ENCODE results near the gene AOX1.
A peak's percentile ranks its signal among the peaks of the same experiment; 100 is the strongest.
"Not testable (repeated sequence)": the region's sequence is repeated elsewhere in the genome, so short reads cannot be mapped to it uniquely, and the experiment has no call there.

The AOX1 gene

GRCh38 chr2:200602584-200602983 is 16.8 kb downstream of the AOX1 start:
- FAIRE-seq = no peak
- DNase-seq (ENCODE audit: low spot score) = no peak

- DNase-seq (ENCODE audit: low spot score) (peak; percentile 70), FAIRE-seq (no peak)
Measured at GRCh38 chr2:200603972-200604371, 18.2 kb downstream of the AOX1 start.

GRCh38 chr2:200604571-200605255 is 18.9 kb downstream of the AOX1 start:
- FAIRE-seq (no peak), DNase-seq (ENCODE audit: low spot score) (no peak)

- DNase-seq (ENCODE audit: low spot score) (no peak), FAIRE-seq (no peak)
Measured at GRCh38 chr2:200608341-200609027, 22.7 kb downstream of the AOX1 start.

- DNase-seq (ENCODE audit: low spot score) (peak; percentile 75), FAIRE-seq (peak; percentile 89)
Measured at GRCh38 chr2:200609028-200609614, 23.3 kb downstream of the AOX1 start.

- FAIRE-seq; DNase-seq (ENCODE audit: low spot score): not testable (repeated sequence)
Measured at GRCh38 chr2:200610217-200610616, 24.4 kb downstream of the AOX1 start.

GRCh38 chr2:200613692-200614091 is 27.9 kb downstream of the AOX1 start:
- FAIRE-seq (no peak), DNase-seq (ENCODE audit: low spot score) (no peak)

- DNase-seq (ENCODE audit: low spot score) = no peak
- FAIRE-seq = no peak
Measured at GRCh38 chr2:200614249-200614648, 28.4 kb downstream of the AOX1 start.

- DNase-seq (ENCODE audit: low spot score) (peak; percentile 85), FAIRE-seq (peak; percentile 92)
Measured at GRCh38 chr2:200615247-200615646, 29.4 kb downstream of the AOX1 start.

- FAIRE-seq = peak; percentile 28
- peak; percentile 43 for DNase-seq (ENCODE audit: low spot score)
Measured at GRCh38 chr2:200616193-200616592, 30.4 kb downstream of the AOX1 start.

- DNase-seq (ENCODE audit: low spot score) (no peak), FAIRE-seq (no peak)
Measured at GRCh38 chr2:200616656-200617055, 30.8 kb downstream of the AOX1 start.

GRCh38 chr2:200617156-200618053 is 31.6 kb downstream of the AOX1 start:
- FAIRE-seq (no peak), DNase-seq (ENCODE audit: low spot score) (no peak)

GRCh38 chr2:200618054-200618419 is 32.2 kb downstream of the AOX1 start:
- FAIRE-seq (no peak), DNase-seq (ENCODE audit: low spot score) (no peak)

- no peak for FAIRE-seq
- DNase-seq (ENCODE audit: low spot score) = no peak
Measured at GRCh38 chr2:200618590-200619021, 32.8 kb downstream of the AOX1 start.

GRCh38 chr2:200619279-200619678 is 33.5 kb downstream of the AOX1 start:
- no peak for FAIRE-seq

GRCh38 chr2:200620606-200621390 is 35.0 kb downstream of the AOX1 start:
- FAIRE-seq (no peak), DNase-seq (ENCODE audit: low spot score) (no peak)

More at GRCh38 chr2:200619279-200619678, 33.5 kb downstream of the AOX1 start:
- DNase-seq (ENCODE audit: low spot score) = no peak

- no peak for DNase-seq (ENCODE audit: low spot score)
- FAIRE-seq = no peak
Measured at GRCh38 chr2:200622106-200622505, 36.3 kb downstream of the AOX1 start.

- FAIRE-seq (no peak), DNase-seq (ENCODE audit: low spot score) (no peak)
Measured at GRCh38 chr2:200624026-200624425, 38.2 kb downstream of the AOX1 start.

- no peak for DNase-seq (ENCODE audit: low spot score)
- no peak for FAIRE-seq
Measured at GRCh38 chr2:200624658-200625057, 38.8 kb downstream of the AOX1 start.

GRCh38 chr2:200625282-200625681 is 39.5 kb downstream of the AOX1 start:
- no peak for FAIRE-seq
- DNase-seq (ENCODE audit: low spot score) = no peak

- no peak for FAIRE-seq
- no peak for DNase-seq (ENCODE audit: low spot score)
Measured at GRCh38 chr2:200625958-200626363, 40.1 kb downstream of the AOX1 start.
